GM18511 (cell line): ENCODE results near the gene NLRC5.
"Not testable (repeated sequence)": the region's sequence is repeated elsewhere in the genome, so short reads cannot be mapped to it uniquely, and the experiment has no call there.

Source experiments
- ATAC-seq: cut with Tn5 transposase; IDR thresholded peaks from one replicate; pipeline ENCODE4 v1.9.1; 2021; ENCODE audit warnings: mild to moderate bottlenecking, moderate library complexity; ENCODE audit not compliant: unreplicated experiment

NLRC5 gene

GRCh38 chr16:56980792-56981724, 8.3 kb upstream of the NLRC5 start:
- no peak for ATAC-seq

- no peak for ATAC-seq
These were observed 7.6 kb upstream of the NLRC5 start for GRCh38 chr16:56981729-56982271.

- ATAC-seq: no peak
These were observed 6.7 kb upstream of the NLRC5 start for GRCh38 chr16:56982695-56983094.

GRCh38 chr16:56983211-56983751, 6.1 kb upstream of the NLRC5 start:
- ATAC-seq: no peak

GRCh38 chr16:56984639-56985038, 4.7 kb upstream of the NLRC5 start:
- no peak for ATAC-seq

- ATAC-seq: no peak
These were observed 3.9 kb upstream of the NLRC5 start for GRCh38 chr16:56985288-56985961.

GRCh38 chr16:56985962-56986360, 3.4 kb upstream of the NLRC5 start:
- ATAC-seq: no peak

- no peak for ATAC-seq
These were observed 3.0 kb upstream of the NLRC5 start for GRCh38 chr16:56986361-56986760.

GRCh38 chr16:56986908-56987307, 2.4 kb upstream of the NLRC5 start:
- not testable (repeated sequence) for ATAC-seq

GRCh38 chr16:56987692-56988091, 1.7 kb upstream of the NLRC5 start:
- ATAC-seq: no peak

- no peak for ATAC-seq
These were observed 1.0 kb upstream of the NLRC5 start for GRCh38 chr16:56988161-56988947.

- ATAC-seq: no peak
These were observed 631 bp downstream of the NLRC5 start for GRCh38 chr16:56989988-56990387.

- ATAC-seq: no peak
These were observed 1.3 kb downstream of the NLRC5 start for GRCh38 chr16:56990407-56991286.

GRCh38 chr16:56992431-56992830, 3.1 kb downstream of the NLRC5 start:
- ATAC-seq: not testable (repeated sequence)

- ATAC-seq: no peak
These were observed 3.8 kb downstream of the NLRC5 start for GRCh38 chr16:56993204-56993603.

- no peak for ATAC-seq
These were observed 5.0 kb downstream of the NLRC5 start for GRCh38 chr16:56994311-56994710.

- ATAC-seq: no peak
These were observed 5.9 kb downstream of the NLRC5 start for GRCh38 chr16:56995136-56995805.

GRCh38 chr16:56997264-56997663, 7.9 kb downstream of the NLRC5 start:
- ATAC-seq: no peak

- no peak for ATAC-seq
These were observed 8.6 kb downstream of the NLRC5 start for GRCh38 chr16:56997931-56998330.
